A673 (cell line): ENCODE measurements around the gene TRAK1. TPM values are rescaled to one million over a fixed set of nuclear protein-coding genes. Genes with fewer than 3 reads are reported as not detected.

Experiments
- BruUV-seq: library from RNA; stranded (reverse); fragments of 400-500 nt; replicated peaks from 2 replicates; lab custom pipeline; 2021; lab: Mats Ljungman, UMichigan
- CTCF ChIA-PET: fragments of 300-600 bp; sonication (Branson Sonifier 250); formaldehyde crosslinking; loops from one replicate; lab custom pipeline; 2022; ENCODE audit warnings: antibody characterized with exemption; lab: Charles Lee
- POLR2A ChIA-PET: fragments of 300-600 bp; sonication (Branson Sonifier 250); formaldehyde crosslinking; loops from one replicate; lab custom pipeline; 2022; ENCODE audit warnings: antibody characterized with exemption; ENCODE audit not compliant: low non-redundant PET; lab: Charles Lee
- DNase-seq: peaks from one replicate; pipeline ENCODE4 v3.0.0-alpha.2; 2015; ENCODE audit warnings: low spot score
- H3K27ac ChIP-seq: fragments of 200-600 bp; sonication (generic); 2 replicates; pipeline ENCODE4 v1.5.1; 2016; ENCODE audit warnings: mixed run types, low read depth, mild to moderate bottlenecking, mixed read lengths, antibody characterized with exemption, low read length; ENCODE audit not compliant: poor library complexity, severe bottlenecking
- H3K27me3 ChIP-seq: fragments of 200-600 bp; sonication (generic); replicated peaks from 2 replicates; pipeline ENCODE4 v1.6.1; 2017; ENCODE audit warnings: mixed run types, low read depth, mild to moderate bottlenecking, mixed read lengths, antibody characterized with exemption, low read length; ENCODE audit not compliant: insufficient read depth, poor library complexity
- H3K36me3 ChIP-seq: fragments of 200-600 bp; sonication (generic); 2 replicates; pipeline ENCODE4 v1.6.1; 2016; ENCODE audit warnings: mixed run types, mild to moderate bottlenecking, mixed read lengths, antibody characterized with exemption, low read length; ENCODE audit not compliant: insufficient read depth, poor library complexity, severe bottlenecking
- H3K4me1 ChIP-seq: fragments of 200-600 bp; sonication (generic); 2 replicates; pipeline ENCODE4 v1.6.1; 2017; ENCODE audit warnings: mixed run types, mild to moderate bottlenecking, mixed read lengths, antibody characterized with exemption, low read length; ENCODE audit not compliant: insufficient read depth, poor library complexity, severe bottlenecking
- H3K4me3 ChIP-seq: fragments of 200-600 bp; sonication (generic); 2 replicates; pipeline ENCODE4 v1.5.1; 2016; ENCODE audit warnings: low read depth, mixed run types, mild to moderate bottlenecking, mixed read lengths, low read length; ENCODE audit not compliant: poor library complexity, severe bottlenecking
- H3K9me3 ChIP-seq: fragments of 200-600 bp; sonication (generic); 2 replicates; pipeline ENCODE4 v1.6.1; 2016; ENCODE audit warnings: mixed run types, low read depth, mild to moderate bottlenecking, mixed read lengths, antibody characterized with exemption, low read length; ENCODE audit not compliant: poor library complexity, severe bottlenecking
- CTCF ChIP-seq: fragments of 300-800, 200-600 bp; sonication (generic); conservative IDR thresholded peaks from 2 replicates; pipeline ENCODE4 v1.5.1; 2017; ENCODE audit warnings: low read depth, mild to moderate bottlenecking, antibody characterized with exemption, low read length, moderate library complexity, mixed read lengths
- EZH2 ChIP-seq: fragments of 200-600 bp; sonication (generic); IDR thresholded peaks from 2 replicates; pipeline ENCODE4 v1.6.1; 2017; ENCODE audit warnings: borderline replicate concordance, low read depth, mild to moderate bottlenecking, mixed read lengths, antibody characterized with exemption, low read length; ENCODE audit not compliant: poor library complexity, severe bottlenecking
- intact Hi-C: fragments of 100-400 bp; cut with micrococcal nuclease; formaldehyde crosslinking; loops from one replicate; pipeline ENCODE4 v1.10.0; 2022; ENCODE audit not compliant: unreplicated experiment
- total RNA-seq: library from RNA; stranded (reverse); gene quantifications from 2 replicates; pipeline ENCODE4 v1.2.3, GENCODE V29; 2021

Gene TRAK1
- total RNA-seq, 1 experiment from 2014 or later: 16.3 TPM

GRCh38 chr3:42127226-42127625 lies 36.1 kb downstream of the TRAK1 start:
- peaks cover 6% of the 10 kb centered on the region for H3K36me3 ChIP-seq
- H3K4me1 ChIP-seq: peaks cover 15% of the 10 kb centered on the region
- TF ChIP-seq EZH2 (no peak), CTCF (no peak)
- H3K9me3 ChIP-seq: no peaks in the 10 kb centered on the region
- intact Hi-C loops: no loop called here
- DNase-seq: no peak
- no peak overlapping the region for H3K27ac ChIP-seq
- CTCF ChIA-PET: no interaction called here
- POLR2A ChIA-PET: no interaction called here
- BruUV-seq: no TSS peak
- no peak overlapping the region for H3K4me3 ChIP-seq
- no peaks in the 10 kb centered on the region for H3K27me3 ChIP-seq

GRCh38 chr3:42128526-42128925 lies 37.4 kb downstream of the TRAK1 start:
- CTCF ChIA-PET: no interaction called here
- TF ChIP-seq EZH2: no peak
- no TSS peak for BruUV-seq
- no peak for DNase-seq
- POLR2A ChIA-PET: no interaction called here
- Histone ChIP-seq H3K36me3 (peaks cover 6% of the 10 kb centered on the region), H3K4me3 (no peak overlapping the region), H3K27ac (no peak overlapping the region), H3K27me3 (no peaks in the 10 kb centered on the region), H3K9me3 (no peaks in the 10 kb centered on the region), H3K4me1 (peaks cover 2% of the 10 kb centered on the region)
- intact Hi-C loops: no loop called here

GRCh38 chr3:42129014-42129953 lies 38.1 kb downstream of the TRAK1 start:
- intact Hi-C loops: no loop called here
- POLR2A ChIA-PET: no interaction called here
- CTCF ChIA-PET: no interaction called here
- Histone ChIP-seq H3K27me3 (no peaks in the 10 kb centered on the region), H3K9me3 (no peaks in the 10 kb centered on the region), H3K36me3 (peaks cover 6% of the 10 kb centered on the region), H3K4me1 (no peaks in the 10 kb centered on the region), H3K4me3 (no peak overlapping the region), H3K27ac (no peak overlapping the region)
- no peak for DNase-seq
- no TSS peak for BruUV-seq
- no peak for TF ChIP-seq CTCF
- TF ChIP-seq EZH2: no peak

- DNase-seq: no peak
- Histone ChIP-seq H3K4me1 (no peaks in the 10 kb centered on the region), H3K9me3 (no peaks in the 10 kb centered on the region), H3K27ac (no peak overlapping the region), H3K36me3 (peaks cover 6% of the 10 kb centered on the region), H3K27me3 (no peaks in the 10 kb centered on the region), H3K4me3 (no peak overlapping the region)
- POLR2A ChIA-PET: no interaction called here
- TF ChIP-seq CTCF (no peak), EZH2 (no peak)
- CTCF ChIA-PET: no interaction called here
- BruUV-seq: no TSS peak
- intact Hi-C loops: no loop called here
These were observed 38.8 kb downstream of the TRAK1 start for GRCh38 chr3:42130007-42130328.
